ENCODE results near the gene TGIF2LY. TPM values are rescaled to one million over a fixed set of nuclear protein-coding genes. Genes with fewer than 3 reads are reported as not detected.
"Not testable (repeated sequence)": the region's sequence is repeated elsewhere in the genome, so short reads cannot be mapped to it uniquely, and the experiment has no call there.

TGIF2LY gene
- not detected for polyA plus RNA-seq (2013, experiment 1 of 2)
- polyA plus RNA-seq (2013, experiment 2 of 2), result not detected

DNA sequence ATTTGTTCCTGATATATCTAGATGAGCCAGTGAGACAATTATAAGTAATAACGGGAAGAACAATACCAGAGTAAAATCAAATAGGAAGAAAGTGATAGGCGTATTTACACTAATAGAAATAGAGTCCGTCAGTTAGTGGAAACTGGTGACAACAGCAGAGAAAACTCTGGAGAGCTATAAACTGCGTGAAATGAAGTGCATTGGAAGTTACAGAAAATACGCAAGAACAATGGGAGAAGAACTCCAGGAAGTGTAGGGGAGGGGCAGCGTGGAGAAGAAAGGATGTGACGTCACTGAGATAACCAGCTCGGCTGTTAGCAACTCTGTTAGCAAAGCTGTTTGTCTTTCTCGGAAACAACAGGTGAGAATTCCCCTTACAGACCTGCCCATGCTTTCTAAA lies at the start of gene TGIF2LY:
TGIF2LY (plus strand) TSS at position 301 of the 400 bp plus-strand sequence. CDS start 178 bp downstream, outside the sequence.
- H3K4me1 ChIP-seq (ENCODE audit: control insufficient read depth, insufficient read depth, low read length, poor library complexity, severe bottlenecking); H3K9me3 ChIP-seq (ENCODE audit: control insufficient read depth, low read length); H3K36me3 ChIP-seq (ENCODE audit: control insufficient read depth, insufficient read depth, low read length); H3K4me3 ChIP-seq (ENCODE audit: extremely low read depth, insufficient read depth, low read length, poor library complexity, severe bottlenecking); H3K27ac ChIP-seq (ENCODE audit: low read depth, low read length, severe bottlenecking): not testable (repeated sequence)
- WGBS, 2 experiments (ENCODE audit: insufficient coverage in 2 of 2), result 100% methylated on average over 2 of the region's 9 CpGs; no CpG with 5 or more reads in 1 of the 2 experiments

Measured in mesodermal cell (in vitro differentiated cells).